ENCODE measurements around the gene DGKB.
"Not testable (repeated sequence)": the region's sequence is repeated elsewhere in the genome, so short reads cannot be mapped to it uniquely, and the experiment has no call there.

The DGKB gene

GRCh38 chr7:14289957-14290356 lies 612.6 kb downstream of the DGKB start:
- DNase-seq (ENCODE audit: low read depth): no peak

- DNase-seq (ENCODE audit: low read depth): no peak
These were observed 613.9 kb downstream of the DGKB start for GRCh38 chr7:14288701-14289100.

GRCh38 chr7:14287398-14287797 lies 615.2 kb downstream of the DGKB start:
- DNase-seq (ENCODE audit: low read depth): no peak

GRCh38 chr7:14286036-14286435 lies 616.5 kb downstream of the DGKB start:
- no peak for DNase-seq (ENCODE audit: low read depth)

GRCh38 chr7:14279065-14279871 lies 623.3 kb downstream of the DGKB start:
- DNase-seq (ENCODE audit: low read depth): not testable (repeated sequence)

GRCh38 chr7:14275356-14275755 lies 627.2 kb downstream of the DGKB start:
- DNase-seq (ENCODE audit: low read depth): no peak

- no peak for DNase-seq (ENCODE audit: low read depth)
These were observed 631.1 kb downstream of the DGKB start for GRCh38 chr7:14271441-14271840.

- no peak for DNase-seq (ENCODE audit: low read depth)
These were observed 632.5 kb downstream of the DGKB start for GRCh38 chr7:14270099-14270498.

GRCh38 chr7:14260011-14260410 lies 642.5 kb downstream of the DGKB start:
- no peak for DNase-seq (ENCODE audit: low read depth)

- DNase-seq (ENCODE audit: low read depth): no peak
These were observed 643.7 kb downstream of the DGKB start for GRCh38 chr7:14258861-14259260.

- DNase-seq (ENCODE audit: low read depth): no peak
These were observed 644.1 kb downstream of the DGKB start for GRCh38 chr7:14258441-14258840.

GRCh38 chr7:14252458-14252857 lies 650.1 kb downstream of the DGKB start:
- DNase-seq (ENCODE audit: low read depth): no peak

GRCh38 chr7:14242175-14242574 lies 660.4 kb downstream of the DGKB start:
- DNase-seq (ENCODE audit: low read depth): no peak

- no peak for DNase-seq (ENCODE audit: low read depth)
These were observed 665.7 kb downstream of the DGKB start for GRCh38 chr7:14236834-14237233.

- DNase-seq (ENCODE audit: low read depth): peak; percentile 2
These were observed 667.5 kb downstream of the DGKB start for GRCh38 chr7:14235056-14235455.

GRCh38 chr7:14233868-14234369 lies 668.6 kb downstream of the DGKB start:
- no peak for DNase-seq (ENCODE audit: low read depth)

GRCh38 chr7:14233076-14233867 lies 669.3 kb downstream of the DGKB start:
- DNase-seq (ENCODE audit: low read depth): no peak

- DNase-seq (ENCODE audit: low read depth): no peak
These were observed 673.5 kb downstream of the DGKB start for GRCh38 chr7:14229047-14229446.

GRCh38 chr7:14228341-14228740 lies 674.2 kb downstream of the DGKB start:
- peak; percentile 28 for DNase-seq (ENCODE audit: low read depth)

GRCh38 chr7:14226126-14226525 lies 676.4 kb downstream of the DGKB start:
- no peak for DNase-seq (ENCODE audit: low read depth)

- DNase-seq (ENCODE audit: low read depth): peak; percentile 21
These were observed 683.4 kb downstream of the DGKB start for GRCh38 chr7:14219125-14219524.

- DNase-seq (ENCODE audit: low read depth): no peak
These were observed 684.2 kb downstream of the DGKB start for GRCh38 chr7:14218338-14218737.

GRCh38 chr7:14209896-14210484 lies 692.6 kb downstream of the DGKB start:
- no peak for DNase-seq (ENCODE audit: low read depth)
